Measurements from ENCODE around the gene SPOP.
"Not testable (repeated sequence)": the region's sequence is repeated elsewhere in the genome, so short reads cannot be mapped to it uniquely, and the experiment has no call there.

The SPOP gene

DNA sequence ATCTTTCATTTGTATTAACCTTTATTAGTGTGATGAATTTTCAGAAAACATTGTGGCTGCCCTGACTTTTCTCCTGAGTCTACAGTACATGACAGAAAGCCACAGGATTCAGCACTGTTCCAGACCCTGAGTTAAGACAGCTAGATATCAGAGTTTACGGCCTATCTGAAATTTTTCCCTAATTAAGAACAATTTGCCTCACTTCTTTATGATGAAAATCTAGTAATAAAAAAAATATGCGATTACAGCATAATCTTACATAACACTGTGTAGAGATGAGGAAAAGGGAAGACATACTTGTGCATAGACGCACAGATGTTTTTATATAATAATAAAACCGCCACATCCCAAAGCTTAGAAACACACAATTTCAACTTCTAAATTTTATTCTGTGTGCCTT is 7.3 kb downstream of the SPOP start:
- DNase-seq, result no peak
- intact Hi-C loops (cut with DNase I), result no loop called here

- no peak for DNase-seq
- intact Hi-C loops (cut with DNase I), result no loop called here
Observed at GRCh38 chr17:49670002-49670401, 7.9 kb downstream of the SPOP start.

DNA sequence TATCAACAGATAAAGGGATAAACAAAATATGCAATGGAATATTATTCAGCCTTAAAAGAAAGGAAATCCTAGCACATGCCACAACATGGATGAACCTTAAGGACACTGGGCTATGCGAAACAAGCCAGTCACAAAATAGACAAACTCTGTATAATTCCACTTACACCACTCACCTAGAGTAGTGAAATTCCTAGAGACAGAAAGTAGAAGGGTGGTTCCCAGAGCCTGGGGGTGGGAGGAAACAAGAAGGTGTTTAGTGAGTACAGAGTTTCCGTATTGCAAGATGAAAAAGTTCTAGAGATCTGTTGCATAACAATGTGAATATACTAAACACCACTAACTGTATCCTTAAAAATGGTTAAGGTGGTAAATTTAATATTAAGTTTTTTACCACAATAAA is 10.0 kb downstream of the SPOP start:
- intact Hi-C loops (cut with DNase I), result no loop called here
- peak in 25 of 42 donors; percentile 18 to 82 (median 44) for DNase-seq

DNA sequence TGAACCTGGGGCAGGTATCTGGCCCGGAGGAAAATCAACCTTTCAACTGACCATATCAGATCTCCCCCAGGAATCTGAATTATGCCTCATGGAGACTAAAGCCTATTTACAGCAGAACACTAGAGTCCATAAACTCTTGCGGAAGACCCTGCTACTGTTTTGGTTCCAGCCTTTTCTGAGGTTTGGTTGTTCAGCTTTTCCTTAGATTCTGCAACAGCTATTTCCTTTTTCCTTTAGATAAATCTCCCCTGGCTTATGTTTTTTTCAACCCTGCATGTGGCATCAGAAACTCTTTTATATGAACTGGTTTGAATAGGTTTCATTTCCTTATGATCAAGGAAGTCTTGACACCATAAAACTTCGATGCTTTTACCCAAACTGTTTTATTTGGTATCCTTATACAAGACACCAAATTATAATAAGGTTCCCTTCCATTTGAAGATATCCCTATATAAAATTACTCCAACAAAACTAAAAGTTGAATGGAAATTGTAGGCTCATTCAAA is 13.1 kb downstream of the SPOP start:
- intact Hi-C loops (cut with DNase I), result no loop called here
- no peak for DNase-seq

- intact Hi-C loops (cut with DNase I), result no loop called here
- peak in 5 of 42 donors; percentile 4 to 47 (median 22) for DNase-seq
Observed at GRCh38 chr17:49659661-49660382, 18.1 kb downstream of the SPOP start.

GRCh38 chr17:49656247-49656646 is 21.6 kb downstream of the SPOP start:
- intact Hi-C loops (cut with DNase I), result no loop called here
- no peak for DNase-seq

- no peak for DNase-seq
- intact Hi-C loops (cut with DNase I), result no loop called here
Observed at GRCh38 chr17:49647256-49647585, 30.7 kb downstream of the SPOP start.

GRCh38 chr17:49646391-49647255 is 31.3 kb downstream of the SPOP start:
- intact Hi-C loops (cut with DNase I), result no loop called here
- peak in 1 of 42 donors; percentile 46 for DNase-seq

DNA sequence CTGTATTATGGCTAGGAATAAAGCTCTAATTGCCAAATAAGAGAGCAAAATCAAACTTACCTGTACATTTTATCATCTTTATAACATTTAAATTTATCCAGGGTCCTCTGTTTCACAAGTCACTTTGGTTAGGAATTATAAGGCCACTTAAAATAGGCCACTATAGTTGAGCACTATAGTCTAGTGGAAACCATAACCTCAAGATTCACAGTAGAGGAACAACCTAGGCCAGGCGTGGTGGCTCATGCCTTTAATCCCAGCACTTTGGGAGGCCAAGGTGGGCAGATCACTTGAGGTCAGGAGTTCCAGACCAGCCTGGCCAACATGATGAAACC is 31.9 kb downstream of the SPOP start:
- DNase-seq; intact Hi-C loops (cut with DNase I): not testable (repeated sequence)

- intact Hi-C loops (cut with DNase I), result no loop called here
Observed at GRCh38 chr17:49645654-49646053, 32.2 kb downstream of the SPOP start.

GRCh38 chr17:49640556-49640955 is 37.3 kb downstream of the SPOP start:
- intact Hi-C loops (cut with DNase I), result no loop called here
- DNase-seq, result no peak

More at GRCh38 chr17:49645654-49646053, 32.2 kb downstream of the SPOP start:
- DNase-seq, result no peak

DNA sequence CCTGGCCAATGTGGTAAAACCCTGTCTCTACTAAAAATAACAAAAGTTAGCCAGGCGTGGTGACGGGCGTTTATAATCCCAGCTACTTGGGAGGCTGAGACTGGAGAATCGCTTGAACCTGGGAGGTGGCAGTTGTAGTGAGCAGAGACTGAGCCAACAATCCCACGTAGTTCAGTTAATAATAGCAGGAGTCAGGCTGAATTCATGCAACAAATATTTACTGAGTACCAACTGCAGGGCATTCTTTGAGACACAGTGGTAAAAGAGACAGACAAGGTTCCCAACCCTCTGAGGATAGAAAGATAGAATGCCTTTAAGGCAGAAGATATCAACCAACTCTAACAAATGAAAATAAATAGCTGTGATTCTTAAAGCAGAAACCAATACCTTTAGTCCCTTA is 39.1 kb downstream of the SPOP start:
- intact Hi-C loops (cut with DNase I), result no loop called here
- no peak for DNase-seq

DNA sequence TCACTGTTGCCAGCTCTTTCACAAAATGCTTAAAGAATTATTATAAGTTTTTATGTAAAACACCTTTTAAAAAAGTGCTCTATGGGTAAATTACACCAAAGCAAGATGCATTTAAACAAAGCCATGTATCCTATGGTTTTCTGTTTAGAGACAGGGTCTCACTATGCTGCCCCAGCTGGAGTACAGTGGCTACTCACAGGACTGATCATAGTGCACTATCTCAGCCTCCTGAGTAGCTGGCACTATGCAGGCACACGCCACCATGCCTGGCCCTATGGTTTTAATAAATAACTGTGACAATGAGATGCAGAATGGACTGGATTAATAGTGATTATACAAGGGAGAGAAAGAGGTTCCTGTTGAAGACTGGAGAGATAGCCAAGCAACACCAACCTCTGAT is 40.2 kb downstream of the SPOP start:
- DNase-seq, result no peak
- intact Hi-C loops (cut with DNase I), result no loop called here

GRCh38 chr17:49637050-49637449 is 40.8 kb downstream of the SPOP start:
- intact Hi-C loops (cut with DNase I), result no loop called here
- DNase-seq, result no peak

DNA sequence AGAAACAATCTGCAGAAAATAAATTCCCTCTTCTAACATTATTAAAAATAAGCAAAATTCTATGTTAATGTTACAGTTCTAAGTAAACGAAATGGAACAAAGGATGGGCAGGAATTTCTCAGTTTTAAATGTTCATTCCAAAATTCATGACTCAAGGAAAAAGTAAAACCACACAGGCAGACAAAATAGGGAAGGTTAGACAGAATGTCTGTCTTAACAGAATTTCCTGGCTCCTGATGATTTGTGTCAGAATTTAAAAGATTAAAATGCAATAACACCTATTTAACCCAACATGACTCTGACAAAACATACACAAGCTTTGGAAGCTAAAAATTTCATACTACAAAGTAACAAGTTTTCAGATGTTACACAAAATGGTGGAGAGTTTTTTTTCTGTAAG is 42.8 kb downstream of the SPOP start:
- intact Hi-C loops (cut with DNase I), result no loop called here

DNA sequence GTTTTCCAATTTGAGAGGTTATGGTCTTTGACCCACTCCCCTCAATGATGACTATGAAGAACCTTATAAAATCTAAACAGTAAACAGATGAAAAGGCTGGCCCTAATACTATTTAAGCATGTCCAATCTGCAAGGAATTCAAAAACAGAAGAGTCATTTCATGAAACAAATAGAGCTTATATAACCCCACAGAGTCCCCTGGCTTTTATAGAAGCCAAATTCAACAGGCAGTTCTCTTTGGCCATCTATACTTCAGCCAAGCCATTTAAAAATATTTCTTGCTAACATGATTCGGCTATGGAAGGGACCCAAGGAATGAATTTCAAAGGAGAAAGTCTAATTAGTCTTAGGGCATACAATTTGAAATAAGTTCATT is 43.4 kb downstream of the SPOP start:
- intact Hi-C loops (cut with DNase I), result no loop called here

More for the DNA sequence above, 42.8 kb downstream of the SPOP start:
- no peak for DNase-seq

GRCh38 chr17:49633762-49634484 is 44.0 kb downstream of the SPOP start:
- DNase-seq, result no peak
- intact Hi-C loops (cut with DNase I), result no loop called here

More for the DNA sequence above, 43.4 kb downstream of the SPOP start:
- no peak for DNase-seq

GRCh38 chr17:49633250-49633649 is 44.6 kb downstream of the SPOP start:
- intact Hi-C loops (cut with DNase I), result no loop called here

DNA sequence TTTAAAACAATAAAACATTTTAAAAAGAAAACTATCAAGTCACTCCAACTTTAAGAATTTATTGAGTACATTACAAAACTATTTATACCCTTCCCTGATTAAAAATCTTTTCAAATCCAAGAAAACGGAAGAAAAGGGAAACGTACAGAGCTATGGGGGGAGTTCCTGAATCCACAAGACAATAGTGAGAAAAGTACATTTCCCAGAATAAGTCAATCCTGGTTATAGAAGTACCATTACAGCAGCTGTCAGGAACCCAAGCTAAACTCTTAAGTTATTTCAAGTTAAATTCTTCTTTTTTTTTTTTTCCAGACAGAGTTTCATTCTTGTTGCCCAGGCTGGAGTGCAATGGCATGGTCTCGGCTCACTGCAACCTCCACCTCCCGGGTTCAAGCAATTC is 45.7 kb downstream of the SPOP start:
- intact Hi-C loops (cut with DNase I), result no loop called here
- no peak for DNase-seq

More at GRCh38 chr17:49633250-49633649, 44.6 kb downstream of the SPOP start:
- no peak for DNase-seq

DNA sequence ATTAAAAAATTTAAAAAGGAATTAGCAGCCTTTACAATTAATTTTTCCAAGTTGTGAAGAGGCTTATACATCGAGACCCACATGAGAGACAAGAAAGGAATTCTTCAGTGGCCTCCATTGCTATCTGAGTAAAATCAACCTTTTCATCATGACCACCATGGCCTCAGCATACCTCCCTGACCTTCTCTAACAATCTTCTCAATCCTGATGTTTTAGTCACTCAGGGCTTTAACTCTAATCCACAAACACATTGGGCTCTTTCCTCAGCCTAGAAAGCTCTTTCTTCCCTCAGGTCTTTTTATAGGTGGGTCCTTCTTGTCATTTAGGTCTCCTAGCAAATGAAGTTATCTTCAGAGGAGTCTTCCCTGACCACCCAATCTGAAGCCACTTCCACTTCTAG is 46.4 kb downstream of the SPOP start:
- no peak for DNase-seq
- intact Hi-C loops (cut with DNase I), result no loop called here

All from head of caudate nucleus (tissue), 42 donors.